Nephron (organoid): ENCODE results near the gene CHERP.

Source experiments
- H3K27ac Mint-ChIP-seq, 3 experiments: 2 replicates each; pipeline ENCODE4 v1.8.0; 2020; ENCODE audit warnings: mixed read lengths in 3 of 3, mild to moderate bottlenecking in 2 of 3, moderate library complexity in 1 of 3
- H3K27me3 Mint-ChIP-seq: 2 replicates; pipeline ENCODE4 v1.8.0; 2021; ENCODE audit warnings: low read depth, mild to moderate bottlenecking, moderate library complexity, mixed read lengths
- H3K36me3 Mint-ChIP-seq: 2 replicates; pipeline ENCODE4 v1.8.0; 2020; ENCODE audit warnings: low read depth, mixed read lengths
- H3K4me1 Mint-ChIP-seq: 2 replicates; pipeline ENCODE4 v1.8.0; 2020; ENCODE audit warnings: mixed read lengths
- H3K4me3 Mint-ChIP-seq, 3 experiments: 2 replicates each; pipeline ENCODE4 v1.8.0; 2020; ENCODE audit warnings: mild to moderate bottlenecking in 3 of 3, mixed read lengths in 3 of 3, moderate library complexity in 2 of 3
- H3K9me3 Mint-ChIP-seq: 2 replicates; pipeline ENCODE4 v1.8.0; 2020; ENCODE audit warnings: mixed read lengths
- CTCF ChIP-seq, 3 experiments: fragments of 200-600 bp; sonication (generic); IDR thresholded peaks; one replicate each; pipeline ENCODE4 v1.5.0; 2021; ENCODE audit warnings: antibody characterized with exemption in 3 of 3; ENCODE audit not compliant: unreplicated experiment in 3 of 3

CHERP gene

GRCh38 chr19:16520986-16521624 is 21.1 kb downstream of the CHERP start:
- TF ChIP-seq CTCF (IDR thresholded peaks at IDR 0.05; ENCODE audit: unreplicated experiment in 3 of 3) = no peak
- Mint-ChIP-seq H3K27me3 (no peaks in the 10 kb centered on the region), H3K9me3 (no peaks in the 10 kb centered on the region), H3K4me1 (no peaks in the 10 kb centered on the region), H3K36me3 (peaks cover 51% of the 10 kb centered on the region), H3K4me3 (no peak overlapping the region), H3K27ac (no peak overlapping the region)

GRCh38 chr19:16520074-16520973 is 21.9 kb downstream of the CHERP start:
- no peak overlapping the region for H3K27ac Mint-ChIP-seq
- H3K27me3 Mint-ChIP-seq = no peaks in the 10 kb centered on the region
- H3K36me3 Mint-ChIP-seq = peaks cover 47% of the 10 kb centered on the region
- no peaks in the 10 kb centered on the region for H3K9me3 Mint-ChIP-seq
- no peaks in the 10 kb centered on the region for H3K4me1 Mint-ChIP-seq
- no peak for TF ChIP-seq CTCF (IDR thresholded peaks at IDR 0.05; ENCODE audit: unreplicated experiment in 3 of 3)
- no peak overlapping the region for H3K4me3 Mint-ChIP-seq

- Mint-ChIP-seq H3K27ac (no peak overlapping the region), H3K36me3 (peaks cover 47% of the 10 kb centered on the region), H3K4me1 (no peaks in the 10 kb centered on the region), H3K9me3 (no peaks in the 10 kb centered on the region), H3K27me3 (no peaks in the 10 kb centered on the region), H3K4me3 (no peak overlapping the region)
- no peak for TF ChIP-seq CTCF (IDR thresholded peaks at IDR 0.05; ENCODE audit: unreplicated experiment in 3 of 3)
These were observed 23.0 kb downstream of the CHERP start for GRCh38 chr19:16519230-16519687.

- Mint-ChIP-seq H3K4me3 (no peak overlapping the region), H3K27me3 (no peaks in the 10 kb centered on the region), H3K4me1 (no peaks in the 10 kb centered on the region), H3K36me3 (peaks cover 42% of the 10 kb centered on the region), H3K9me3 (no peaks in the 10 kb centered on the region), H3K27ac (no peak overlapping the region)
- TF ChIP-seq CTCF (IDR thresholded peaks at IDR 0.05; ENCODE audit: unreplicated experiment in 3 of 3) = no peak
These were observed 23.6 kb downstream of the CHERP start for GRCh38 chr19:16518483-16519229.

- H3K36me3 Mint-ChIP-seq = peaks cover 41% of the 10 kb centered on the region
- H3K27me3 Mint-ChIP-seq = no peaks in the 10 kb centered on the region
- no peaks in the 10 kb centered on the region for H3K4me1 Mint-ChIP-seq
- no peak overlapping the region for H3K27ac Mint-ChIP-seq
- no peak overlapping the region for H3K4me3 Mint-ChIP-seq
- no peak for TF ChIP-seq CTCF (IDR thresholded peaks at IDR 0.05; ENCODE audit: unreplicated experiment in 3 of 3)
- no peaks in the 10 kb centered on the region for H3K9me3 Mint-ChIP-seq
These were observed 24.2 kb downstream of the CHERP start for GRCh38 chr19:16518061-16518460.
